DMS114 treated with DMSO at 0.1 percent for 48 hours (cell line): ENCODE results near the gene GNG2.
"Not testable (repeated sequence)": the region's sequence is repeated elsewhere in the genome, so short reads cannot be mapped to it uniquely, and the experiment has no call there.

Source experiments
- DNase-seq: peaks from one replicate; lab custom pipeline; 2025; ENCODE audit not compliant: unreplicated experiment; lab: John Stamatoyannopoulos, UW

Gene GNG2

DNA sequence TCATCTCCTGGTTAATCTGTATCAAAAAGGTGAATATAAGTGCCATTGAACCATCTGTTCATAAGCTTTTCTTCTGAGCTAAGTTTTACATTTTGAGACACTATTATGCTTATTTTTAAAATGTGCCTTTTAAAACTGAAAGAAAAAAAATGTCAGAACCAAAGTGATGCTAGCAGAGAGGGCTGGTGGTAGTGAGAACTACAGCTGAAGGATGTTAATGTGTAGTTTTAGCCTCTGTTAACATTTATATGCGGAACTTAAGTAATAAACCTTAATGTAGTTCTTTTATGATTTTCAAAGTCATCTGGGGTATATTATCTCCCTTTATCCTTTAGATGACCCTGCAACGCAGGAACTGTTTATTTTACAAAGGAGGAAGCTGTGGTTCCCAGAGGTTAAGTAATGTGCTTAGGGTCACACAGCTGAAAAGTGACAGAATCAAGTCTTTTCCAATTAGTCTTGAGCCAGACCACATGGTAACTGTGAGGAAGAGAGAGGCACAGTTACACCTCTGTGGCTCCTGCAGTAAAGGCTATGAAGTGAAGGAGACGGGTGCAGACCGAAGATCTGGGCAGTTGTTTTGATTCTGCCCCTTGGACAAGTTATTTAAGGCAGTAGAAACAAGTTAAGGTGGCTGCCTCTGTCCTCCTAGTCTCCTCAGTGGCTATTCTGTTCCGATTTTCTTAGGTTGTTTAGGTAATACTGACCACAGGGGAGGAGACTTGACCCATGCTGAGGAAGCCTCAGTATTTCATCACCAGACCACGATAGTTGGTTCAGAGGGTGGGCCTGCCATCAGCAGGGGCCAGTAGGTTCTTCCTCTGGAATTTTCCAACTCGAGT, 23.9 kb downstream of the GNG2 start:
- DNase-seq, result no peak

DNA sequence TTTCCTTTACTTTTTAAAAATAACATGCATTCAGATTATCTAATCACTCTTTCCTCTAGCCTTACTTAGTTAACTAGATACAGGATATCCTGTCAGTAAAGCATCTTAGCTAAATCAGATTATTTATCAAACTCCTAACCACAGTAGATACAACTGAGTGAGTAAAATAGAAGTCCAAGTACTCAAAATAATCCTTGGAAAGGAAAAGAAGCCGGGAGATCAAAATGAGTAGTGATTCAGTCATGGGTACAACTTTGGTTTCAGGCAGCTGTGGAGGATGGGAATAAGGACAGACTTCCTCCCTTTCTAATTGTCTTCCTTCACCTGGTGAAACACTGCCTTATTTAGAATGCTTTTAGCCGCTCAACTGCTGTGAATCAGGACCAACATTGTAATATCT, 29.4 kb downstream of the GNG2 start:
- no peak for DNase-seq

- no peak for DNase-seq
Measured at GRCh38 chr14:51894250-51894649, 33.8 kb downstream of the GNG2 start.

- DNase-seq, result no peak
Measured at GRCh38 chr14:51895375-51895774, 35.0 kb downstream of the GNG2 start.

GRCh38 chr14:51897791-51898355, 37.5 kb downstream of the GNG2 start:
- DNase-seq, result no peak

DNA sequence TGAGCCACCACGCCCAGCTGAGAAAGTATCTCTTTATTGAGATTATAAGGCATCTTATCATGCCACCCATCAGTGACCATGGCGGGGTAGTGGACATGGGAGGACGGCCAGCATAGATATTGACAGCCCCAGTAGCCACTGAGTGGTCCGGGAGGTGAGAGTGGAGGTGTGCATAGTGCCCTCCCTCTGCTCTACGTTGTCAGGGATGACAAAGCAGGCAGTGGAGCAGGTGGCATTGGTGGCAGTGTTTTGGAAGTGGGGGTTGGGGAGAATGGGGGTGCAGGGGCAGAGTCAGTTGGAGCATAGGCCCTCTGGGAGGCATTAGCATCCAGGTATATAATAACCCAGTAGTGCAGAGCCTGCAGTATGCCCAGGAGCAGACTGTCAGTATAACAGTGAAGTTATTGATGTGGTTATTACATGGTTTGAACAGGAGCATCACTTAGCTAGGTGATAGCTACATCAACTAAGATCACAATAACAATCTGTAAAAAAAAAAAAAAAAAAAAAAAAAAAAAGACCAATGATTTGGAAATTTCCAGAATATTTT, 41.1 kb downstream of the GNG2 start:
- no peak for DNase-seq

DNA sequence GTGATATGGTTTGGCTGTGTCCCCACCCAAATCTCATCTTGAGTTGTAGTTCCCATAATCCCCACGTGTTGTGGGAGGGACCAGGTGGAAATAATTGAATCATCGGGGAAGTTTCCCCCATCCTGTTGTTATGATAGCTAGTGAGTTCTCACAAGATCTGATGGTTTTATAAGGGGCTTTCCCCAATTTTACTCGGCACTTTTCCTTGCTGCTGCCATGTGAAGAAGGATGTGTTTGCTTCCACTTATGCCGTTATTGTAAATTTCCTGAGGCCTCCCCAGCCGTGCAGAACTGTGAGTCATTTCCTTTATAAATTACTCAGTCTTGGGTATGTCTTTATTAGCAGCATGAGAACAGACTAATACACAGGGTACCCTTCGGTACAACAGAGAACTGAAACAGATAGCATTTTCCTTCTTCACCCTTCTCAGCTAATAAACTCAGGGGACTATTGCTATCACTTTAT, 45.3 kb downstream of the GNG2 start:
- DNase-seq, result not testable (repeated sequence)

GRCh38 chr14:51908086-51908485, 47.7 kb downstream of the GNG2 start:
- no peak for DNase-seq

- DNase-seq, result no peak
Measured at GRCh38 chr14:51912112-51912786, 51.8 kb downstream of the GNG2 start.

DNA sequence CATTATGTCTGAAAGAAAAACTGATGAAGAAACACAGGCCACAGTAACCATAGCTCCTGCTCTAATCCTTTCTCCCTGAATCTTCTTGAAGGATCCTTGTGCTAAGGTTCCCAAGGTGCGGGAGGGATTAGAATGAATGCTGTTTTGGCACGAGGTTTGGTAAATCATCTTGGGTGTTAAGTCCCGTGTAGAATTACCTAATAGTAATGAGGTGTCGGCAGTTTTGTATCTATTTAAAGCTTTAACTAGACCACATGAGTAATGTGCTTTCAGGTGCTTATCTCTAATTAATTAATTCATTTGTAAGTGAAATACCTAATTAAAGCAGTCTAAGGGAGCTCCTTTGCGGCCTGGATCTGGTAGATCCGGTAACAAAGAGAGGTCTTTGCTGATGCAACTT, 53.9 kb downstream of the GNG2 start:
- DNase-seq, result no peak

- no peak for DNase-seq
Measured at GRCh38 chr14:51917193-51917592, 56.8 kb downstream of the GNG2 start.

DNA sequence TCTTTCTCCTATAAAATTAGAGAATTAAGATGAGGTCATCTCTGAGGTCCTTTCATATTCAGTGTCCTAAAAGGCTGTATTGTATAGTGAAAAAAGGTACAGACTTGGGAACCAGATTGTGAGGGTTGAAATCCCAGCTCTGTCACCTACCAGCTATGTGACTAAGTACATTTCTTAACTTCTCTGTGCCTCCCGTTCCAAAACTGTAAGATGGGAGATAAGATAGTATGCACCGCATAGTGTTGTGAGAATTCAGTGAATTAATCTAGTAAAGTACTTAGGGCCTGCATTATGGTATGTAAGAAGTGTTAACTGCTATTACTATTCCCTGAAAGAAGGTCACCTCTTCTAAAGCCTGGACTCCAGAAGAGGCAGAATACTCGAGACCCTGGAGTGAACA, 60.6 kb downstream of the GNG2 start:
- no peak for DNase-seq

GRCh38 chr14:51922624-51923023, 62.2 kb downstream of the GNG2 start:
- no peak for DNase-seq

GRCh38 chr14:51924600-51924999, 64.2 kb downstream of the GNG2 start:
- no peak for DNase-seq

- DNase-seq, result no peak
Measured at GRCh38 chr14:51925980-51926379, 65.6 kb downstream of the GNG2 start.

GRCh38 chr14:51926449-51926848, 66.0 kb downstream of the GNG2 start:
- DNase-seq, result no peak

- DNase-seq, result no peak
Measured at GRCh38 chr14:51928568-51928967, 68.2 kb downstream of the GNG2 start.

DNA sequence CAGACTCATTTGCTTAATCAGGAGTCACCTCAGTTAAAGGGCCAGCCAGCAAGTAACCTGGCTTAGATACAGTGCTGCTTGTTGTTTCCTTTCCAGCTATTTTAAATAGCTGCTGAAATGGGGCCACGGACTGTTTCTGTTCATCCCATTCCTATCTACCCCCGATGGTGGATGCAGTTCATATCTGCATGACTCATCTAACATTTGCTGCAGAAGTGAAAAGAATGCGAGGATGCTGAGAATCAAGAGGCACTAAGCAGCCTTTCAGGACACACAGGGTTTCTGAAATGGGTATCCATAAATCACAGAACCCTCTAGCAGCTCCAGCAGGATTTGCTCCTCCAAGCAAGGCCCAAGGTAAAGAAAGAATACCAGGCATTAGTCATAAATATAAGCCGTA, 68.8 kb downstream of the GNG2 start:
- DNase-seq, result no peak

- no peak for DNase-seq
Measured at GRCh38 chr14:51929910-51930682, 69.7 kb downstream of the GNG2 start.

GRCh38 chr14:51931308-51931707, 70.9 kb downstream of the GNG2 start:
- DNase-seq, result no peak

DNA sequence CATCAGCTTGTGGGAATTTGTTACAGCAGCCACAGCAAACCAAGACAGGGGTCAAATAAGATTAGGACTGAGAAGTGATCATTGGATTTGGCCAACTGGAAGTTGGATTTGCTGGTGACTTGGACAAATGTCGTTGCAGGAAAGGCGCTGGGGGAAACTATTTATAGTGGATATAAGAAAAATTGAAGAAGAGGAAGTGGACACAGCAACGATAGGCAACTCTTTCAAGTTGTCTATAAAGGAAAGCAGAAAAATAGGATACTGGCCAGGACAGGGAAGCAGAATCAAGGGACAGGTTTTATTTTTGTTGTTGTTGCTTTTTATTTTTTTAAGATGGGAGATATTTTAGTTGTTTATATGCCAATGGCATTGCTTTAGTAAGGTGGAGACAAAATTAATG, 72.8 kb downstream of the GNG2 start:
- no peak for DNase-seq
